ENCODE measurements around the gene TSHZ2.
A peak's percentile ranks its signal among the peaks of the same experiment; 100 is the strongest.
"Not testable (repeated sequence)": the region's sequence is repeated elsewhere in the genome, so short reads cannot be mapped to it uniquely, and the experiment has no call there.

The TSHZ2 gene

GRCh38 chr20:53019464-53019863 lies 47.3 kb downstream of the TSHZ2 start:
- Mint-ChIP-seq H3K36me3 (ENCODE audit: low read depth) (peaks cover 32% of the 10 kb centered on the region), H3K4me3 (no peak overlapping the region), H3K4me1 (ENCODE audit: low read depth) (peaks cover 52% of the 10 kb centered on the region), H3K27ac (peak overlapping the region; percentile 38), H3K27me3 (ENCODE audit: low read depth) (no peaks in the 10 kb centered on the region), H3K9me3 (peaks cover 21% of the 10 kb centered on the region)

GRCh38 chr20:53020376-53020775 lies 48.2 kb downstream of the TSHZ2 start:
- no peak overlapping the region for H3K4me3 Mint-ChIP-seq
- H3K9me3 Mint-ChIP-seq = peaks cover 12% of the 10 kb centered on the region
- peaks cover 24% of the 10 kb centered on the region for H3K36me3 Mint-ChIP-seq (ENCODE audit: low read depth)
- H3K27ac Mint-ChIP-seq = no peak overlapping the region
- H3K4me1 Mint-ChIP-seq (ENCODE audit: low read depth) = peaks cover 46% of the 10 kb centered on the region
- no peaks in the 10 kb centered on the region for H3K27me3 Mint-ChIP-seq (ENCODE audit: low read depth)

- Mint-ChIP-seq H3K9me3 (peaks cover 11% of the 10 kb centered on the region), H3K4me3 (no peak overlapping the region), H3K36me3 (ENCODE audit: low read depth) (peaks cover 21% of the 10 kb centered on the region), H3K4me1 (ENCODE audit: low read depth) (peaks cover 49% of the 10 kb centered on the region), H3K27ac (peak overlapping the region; percentile 76), H3K27me3 (ENCODE audit: low read depth) (no peaks in the 10 kb centered on the region)
These were observed 48.7 kb downstream of the TSHZ2 start for GRCh38 chr20:53020834-53021233.

- peaks cover 4% of the 10 kb centered on the region for H3K9me3 Mint-ChIP-seq
- no peaks in the 10 kb centered on the region for H3K27me3 Mint-ChIP-seq (ENCODE audit: low read depth)
- peaks cover 52% of the 10 kb centered on the region for H3K4me1 Mint-ChIP-seq (ENCODE audit: low read depth)
- peaks cover 12% of the 10 kb centered on the region for H3K36me3 Mint-ChIP-seq (ENCODE audit: low read depth)
- peak overlapping the region; percentile 76 for H3K27ac Mint-ChIP-seq
- peak overlapping the region; percentile 57 for H3K4me3 Mint-ChIP-seq
These were observed 49.8 kb downstream of the TSHZ2 start for GRCh38 chr20:53021934-53022333.

- Mint-ChIP-seq H3K9me3 (no peaks in the 10 kb centered on the region), H3K27ac (peak overlapping the region; percentile 76), H3K36me3 (ENCODE audit: low read depth) (peaks cover 15% of the 10 kb centered on the region), H3K4me1 (ENCODE audit: low read depth) (peaks cover 52% of the 10 kb centered on the region), H3K4me3 (no peak overlapping the region), H3K27me3 (ENCODE audit: low read depth) (no peaks in the 10 kb centered on the region)
These were observed 51.8 kb downstream of the TSHZ2 start for GRCh38 chr20:53023732-53024520.

- Mint-ChIP-seq H3K27ac (peak overlapping the region; percentile 14), H3K4me1 (ENCODE audit: low read depth) (peaks cover 49% of the 10 kb centered on the region), H3K36me3 (ENCODE audit: low read depth) (peaks cover 14% of the 10 kb centered on the region)
- not testable (repeated sequence) for H3K4me3 Mint-ChIP-seq; H3K27me3 Mint-ChIP-seq (ENCODE audit: low read depth); H3K9me3 Mint-ChIP-seq
These were observed 52.5 kb downstream of the TSHZ2 start for GRCh38 chr20:53024653-53025052.

- H3K27me3 Mint-ChIP-seq (ENCODE audit: low read depth) = no peaks in the 10 kb centered on the region
These were observed 54.9 kb downstream of the TSHZ2 start for GRCh38 chr20:53027089-53027488.

GRCh38 chr20:53028337-53029007 lies 56.3 kb downstream of the TSHZ2 start:
- Mint-ChIP-seq H3K27ac (peak overlapping the region; percentile 67), H3K27me3 (ENCODE audit: low read depth) (no peaks in the 10 kb centered on the region), H3K36me3 (ENCODE audit: low read depth) (peaks cover 12% of the 10 kb centered on the region), H3K4me1 (ENCODE audit: low read depth) (peaks cover 36% of the 10 kb centered on the region), H3K9me3 (no peaks in the 10 kb centered on the region), H3K4me3 (peak overlapping the region; percentile 4)

More at GRCh38 chr20:53027089-53027488, 54.9 kb downstream of the TSHZ2 start:
- Mint-ChIP-seq H3K4me3 (peak overlapping the region; percentile 2), H3K4me1 (ENCODE audit: low read depth) (peaks cover 48% of the 10 kb centered on the region), H3K36me3 (ENCODE audit: low read depth) (peaks cover 10% of the 10 kb centered on the region), H3K9me3 (no peaks in the 10 kb centered on the region), H3K27ac (peak overlapping the region; percentile 20)

- H3K9me3 Mint-ChIP-seq = no peaks in the 10 kb centered on the region
- peaks cover 12% of the 10 kb centered on the region for H3K36me3 Mint-ChIP-seq (ENCODE audit: low read depth)
- H3K4me1 Mint-ChIP-seq (ENCODE audit: low read depth) = peaks cover 44% of the 10 kb centered on the region
- peak overlapping the region; percentile 28 for H3K27ac Mint-ChIP-seq
- no peaks in the 10 kb centered on the region for H3K27me3 Mint-ChIP-seq (ENCODE audit: low read depth)
- peak overlapping the region; percentile 12 for H3K4me3 Mint-ChIP-seq
These were observed 57.9 kb downstream of the TSHZ2 start for GRCh38 chr20:53030061-53030460.

GRCh38 chr20:53032046-53032445 lies 59.9 kb downstream of the TSHZ2 start:
- H3K4me3 Mint-ChIP-seq = no peak overlapping the region
- H3K4me1 Mint-ChIP-seq (ENCODE audit: low read depth) = peaks cover 41% of the 10 kb centered on the region
- H3K27me3 Mint-ChIP-seq (ENCODE audit: low read depth) = no peaks in the 10 kb centered on the region
- no peak overlapping the region for H3K27ac Mint-ChIP-seq
- H3K36me3 Mint-ChIP-seq (ENCODE audit: low read depth) = peaks cover 12% of the 10 kb centered on the region
- no peaks in the 10 kb centered on the region for H3K9me3 Mint-ChIP-seq

GRCh38 chr20:53032478-53032932 lies 60.3 kb downstream of the TSHZ2 start:
- no peak overlapping the region for H3K4me3 Mint-ChIP-seq
- H3K36me3 Mint-ChIP-seq (ENCODE audit: low read depth) = peaks cover 9% of the 10 kb centered on the region
- H3K27ac Mint-ChIP-seq = peak overlapping the region; percentile 37
- H3K4me1 Mint-ChIP-seq (ENCODE audit: low read depth) = peaks cover 37% of the 10 kb centered on the region
- H3K9me3 Mint-ChIP-seq = no peaks in the 10 kb centered on the region
- H3K27me3 Mint-ChIP-seq (ENCODE audit: low read depth) = no peaks in the 10 kb centered on the region

- H3K27ac Mint-ChIP-seq = no peak overlapping the region
- H3K27me3 Mint-ChIP-seq (ENCODE audit: low read depth) = no peaks in the 10 kb centered on the region
- H3K9me3 Mint-ChIP-seq = no peaks in the 10 kb centered on the region
- no peak overlapping the region for H3K4me3 Mint-ChIP-seq
- H3K4me1 Mint-ChIP-seq (ENCODE audit: low read depth) = peaks cover 35% of the 10 kb centered on the region
- H3K36me3 Mint-ChIP-seq (ENCODE audit: low read depth) = peaks cover 10% of the 10 kb centered on the region
These were observed 61.0 kb downstream of the TSHZ2 start for GRCh38 chr20:53033176-53033575.

GRCh38 chr20:53034899-53035298 lies 62.7 kb downstream of the TSHZ2 start:
- no peaks in the 10 kb centered on the region for H3K9me3 Mint-ChIP-seq
- H3K4me3 Mint-ChIP-seq = no peak overlapping the region
- peaks cover 29% of the 10 kb centered on the region for H3K4me1 Mint-ChIP-seq (ENCODE audit: low read depth)
- H3K27me3 Mint-ChIP-seq (ENCODE audit: low read depth) = no peaks in the 10 kb centered on the region
- H3K36me3 Mint-ChIP-seq (ENCODE audit: low read depth) = peaks cover 11% of the 10 kb centered on the region
- peak overlapping the region; percentile 79 for H3K27ac Mint-ChIP-seq

- Mint-ChIP-seq H3K4me3 (no peak overlapping the region), H3K36me3 (ENCODE audit: low read depth) (peaks cover 12% of the 10 kb centered on the region), H3K4me1 (ENCODE audit: low read depth) (peaks cover 28% of the 10 kb centered on the region), H3K27ac (no peak overlapping the region), H3K9me3 (no peaks in the 10 kb centered on the region), H3K27me3 (ENCODE audit: low read depth) (no peaks in the 10 kb centered on the region)
These were observed 64.8 kb downstream of the TSHZ2 start for GRCh38 chr20:53036992-53037391.

GRCh38 chr20:53037621-53038020 lies 65.5 kb downstream of the TSHZ2 start:
- peaks cover 11% of the 10 kb centered on the region for H3K36me3 Mint-ChIP-seq (ENCODE audit: low read depth)
- no peaks in the 10 kb centered on the region for H3K27me3 Mint-ChIP-seq (ENCODE audit: low read depth)
- no peak overlapping the region for H3K27ac Mint-ChIP-seq
- no peaks in the 10 kb centered on the region for H3K9me3 Mint-ChIP-seq
- no peak overlapping the region for H3K4me3 Mint-ChIP-seq
- peaks cover 32% of the 10 kb centered on the region for H3K4me1 Mint-ChIP-seq (ENCODE audit: low read depth)
